Endothelial cell of umbilical vein (primary cell): ENCODE measurements around the gene MICALL1. TPM values are rescaled to one million over a fixed set of nuclear protein-coding genes. Genes with fewer than 3 reads are reported as not detected.

Experiments used
- BruUV-seq: library from RNA; stranded (reverse); fragments of 400-500 nt; replicated peaks from 2 replicates; lab custom pipeline; 2021; lab: Mats Ljungman, UMichigan
- CTCF ChIA-PET: fragments of 300-600, 350-600 bp; sonication (Branson Sonifier 250); formaldehyde crosslinking; loops from one replicate; lab custom pipeline; 2021; ENCODE audit warnings: antibody characterized with exemption, inconsistent platforms; lab: Charles Lee
- POLR2A ChIA-PET: fragments of 300-600, 350-600 bp; sonication (Branson Sonifier 250); formaldehyde crosslinking; loops from one replicate; lab custom pipeline; 2021; ENCODE audit warnings: antibody characterized with exemption, inconsistent platforms; lab: Charles Lee
- DNase-seq: peaks from one replicate; pipeline ENCODE4 v3.0.0-alpha.2; 2011; ENCODE audit warnings: low read depth, low spot score
- FAIRE-seq: peaks from 2 replicates; lab custom pipeline; 2011; peaks lifted over from hg19 to GRCh38; lab: Jason Lieb, UNC
- H2AFZ ChIP-seq: 2 replicates; pipeline ENCODE4 v1.6.0; 2012; ENCODE audit warnings: low read depth, low read length, control low read depth, inconsistent platforms
- H3K27ac ChIP-seq: 2 replicates; pipeline ENCODE4 v1.5.1; 2011; ENCODE audit warnings: low read depth, mild to moderate bottlenecking, control low read depth, low read length, moderate library complexity; ENCODE audit not compliant: insufficient read depth
- H3K27me3 ChIP-seq, 2 experiments: 2 replicates each; pipeline versions ENCODE4 v1.6.0 to v1.6.1; 2011; ENCODE audit warnings: low read length in 2 of 2, mixed read lengths in 1 of 2; ENCODE audit not compliant: control insufficient read depth in 2 of 2, insufficient read depth in 2 of 2
- H3K36me3 ChIP-seq, 2 experiments: 2 replicates in 1 of 2; 3 replicates in 1 of 2; pipeline ENCODE4 v1.5.1; 2011; ENCODE audit warnings: low read length in 2 of 2, mild to moderate bottlenecking in 1 of 2, moderate library complexity in 1 of 2; ENCODE audit not compliant: control insufficient read depth in 2 of 2, insufficient read depth in 2 of 2; ENCODE audit errors: extremely low read depth in 1 of 2
- H3K4me1 ChIP-seq: 3 replicates; pipeline ENCODE4 v1.5.1; 2011; ENCODE audit warnings: mild to moderate bottlenecking, low read length; ENCODE audit not compliant: control insufficient read depth, insufficient read depth; ENCODE audit errors: extremely low read depth
- H3K4me2 ChIP-seq: 2 replicates; pipeline ENCODE4 v1.6.1; 2011; ENCODE audit warnings: low read length, control low read depth, mixed read lengths; ENCODE audit not compliant: insufficient read depth
- H3K4me3 ChIP-seq, 3 experiments: fragments of 200-600 bp in 1 of 3; sonication (generic), shearing (Covaris generic) in 1 of 3; replicated peaks in 1 of 3; 2 replicates each; pipeline ENCODE4 v1.5.1; 2011 to 2016; ENCODE audit warnings: control low read depth in 3 of 3, low read length in 3 of 3, mild to moderate bottlenecking in 2 of 3, inconsistent platforms in 1 of 3, low read depth in 1 of 3, moderate library complexity in 1 of 3; ENCODE audit not compliant: insufficient read depth in 1 of 3
- H3K79me2 ChIP-seq: 2 replicates; pipeline ENCODE4 v1.6.0; 2012; ENCODE audit warnings: low read length, inconsistent platforms; ENCODE audit not compliant: control insufficient read depth, insufficient read depth
- H3K9ac ChIP-seq: replicated peaks from 2 replicates; pipeline ENCODE3; 2011; ENCODE audit warnings: low read length, control low read depth; ENCODE audit not compliant: insufficient read depth; ENCODE audit errors: extremely low read depth
- H3K9me1 ChIP-seq: replicated peaks from 3 replicates; pipeline ENCODE4 v1.6.0; 2011; ENCODE audit warnings: mild to moderate bottlenecking, low read length; ENCODE audit not compliant: control insufficient read depth, insufficient read depth; ENCODE audit errors: extremely low read depth
- H3K9me3 ChIP-seq: replicated peaks from 2 replicates; pipeline ENCODE4 v1.5.1; 2012; ENCODE audit warnings: low read length, inconsistent platforms; ENCODE audit not compliant: control insufficient read depth, insufficient read depth
- H4K20me1 ChIP-seq: replicated peaks from 2 replicates; pipeline ENCODE3; 2011; ENCODE audit warnings: mild to moderate bottlenecking, low read length; ENCODE audit not compliant: control insufficient read depth, insufficient read depth; ENCODE audit errors: extremely low read depth
- CTCF ChIP-seq, 2 donors: IDR thresholded peaks; 1 replicate in 1 of 2; 2 replicates in 1 of 2; pipeline ENCODE4 v1.5.1; 2011; ENCODE audit warnings: low read length in 2 of 2, mild to moderate bottlenecking in 2 of 2, moderate library complexity in 2 of 2, control low read depth in 1 of 2, inconsistent platforms in 1 of 2, low read depth in 1 of 2; ENCODE audit not compliant: insufficient read depth in 1 of 2; ENCODE audit errors: extremely low read depth in 1 of 2
- EZH2 ChIP-seq: IDR thresholded peaks from 2 replicates; pipeline ENCODE4 v1.6.1; 2012; ENCODE audit warnings: borderline replicate concordance, low read depth, mild to moderate bottlenecking, moderate library complexity, low read length, inconsistent platforms; ENCODE audit not compliant: severe bottlenecking
- FOS ChIP-seq: IDR thresholded peaks from 2 replicates; pipeline ENCODE4 v1.6.1; 2011; ENCODE audit warnings: mild to moderate bottlenecking, low read length, moderate library complexity, borderline replicate concordance; ENCODE audit not compliant: insufficient read depth
- GATA2 ChIP-seq: IDR thresholded peaks from 2 replicates; pipeline ENCODE4 v1.7.0; 2011; ENCODE audit warnings: low read depth, mild to moderate bottlenecking, moderate library complexity, mixed read lengths, low read length; ENCODE audit not compliant: insufficient read length, insufficient read depth
- JUN ChIP-seq: IDR thresholded peaks from 2 replicates; pipeline ENCODE4 v1.6.1; 2011; ENCODE audit warnings: borderline replicate concordance, low read depth; ENCODE audit not compliant: insufficient read length, insufficient read depth
- MYC ChIP-seq: IDR thresholded peaks from one replicate; pipeline ENCODE4 v1.6.1; 2011; ENCODE audit warnings: mild to moderate bottlenecking, low read depth, low read length
- POLR2A ChIP-seq: IDR thresholded peaks from 2 replicates; pipeline ENCODE4 v1.6.1; 2012; ENCODE audit warnings: low read depth, mild to moderate bottlenecking, control low read depth, low read length
- POLR2AphosphoS5 ChIP-seq: IDR thresholded peaks from 2 replicates; pipeline ENCODE4 v1.6.1; 2012; ENCODE audit warnings: low read depth, mild to moderate bottlenecking, control low read depth, low read length, moderate library complexity; ENCODE audit not compliant: insufficient read depth
- dilution Hi-C: fragments of 300-500 bp; cut with MboI; formaldehyde crosslinking; loops from one replicate; pipeline ENCODE4 v1.15.0; 2019; ENCODE audit warnings: low sequenced_read_pairs; ENCODE audit not compliant: extremely low pct_ligation_motif_present
- intact Hi-C: fragments of 100-400 bp; cut with micrococcal nuclease; formaldehyde crosslinking; loops from one replicate; pipeline ENCODE4 v1.10.0; 2022
- polyA plus RNA-seq, 4 experiments: library from polyadenylated mRNA; depleted of rRNA in 3 of 4; stranded (reverse) in 3 of 4; unstranded in 1 of 4; fragments of >200 nt; gene quantifications; 2 replicates each; pipeline versions ENCODE4 v1.2.1 to v1.2.3, GENCODE V29; 2011 to 2012; ENCODE audit warnings: missing spikeins in 1 of 4
- total RNA-seq: library from RNA; stranded (reverse); gene quantifications from 2 replicates; pipeline ENCODE4 v1.2.3, GENCODE V29; 2021
- TF ChIP-seq, protein P1 (sequence below): IDR thresholded peaks from 2 replicates; pipeline ENCODE4 v1.6.1; 2011; ENCODE audit not compliant: insufficient read depth, insufficient read length

The MICALL1 gene
- total and polyA plus RNA-seq, 2 donors (not counting 3 experiments of a cell fraction or from before 2014, with no cell fraction given): 23.9 to 66.9 TPM

DNA sequence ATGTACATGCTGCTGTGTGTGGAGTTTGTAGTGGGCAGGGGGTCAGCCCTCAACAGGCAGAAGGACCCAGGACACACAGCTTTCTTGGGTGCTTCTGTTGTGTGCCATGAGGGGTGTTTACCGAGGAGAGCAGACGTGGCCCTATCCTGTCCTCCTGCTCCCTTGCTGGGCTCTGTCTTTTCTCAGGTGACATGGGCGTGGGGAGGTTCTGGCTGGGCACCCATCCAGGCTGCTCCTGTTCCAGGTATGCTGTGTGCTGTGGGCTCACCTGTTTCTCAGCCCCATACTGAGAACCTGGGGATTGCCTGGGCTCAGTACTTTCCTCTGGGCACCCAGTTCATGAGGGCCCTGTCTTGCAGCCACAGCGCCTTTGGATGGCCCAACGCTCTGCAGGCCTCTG is 23.3 kb downstream of the MICALL1 start:
- Histone ChIP-seq H3K4me3 (no peak overlapping the region), H3K4me2 (no peak overlapping the region), H3K79me2 (no peaks in the 10 kb centered on the region), H3K4me1 (peaks cover 29% of the 10 kb centered on the region), H2AFZ (no peak overlapping the region), H3K9me1 (no peaks in the 10 kb centered on the region), H3K27ac (no peak overlapping the region), H4K20me1 (no peaks in the 10 kb centered on the region), H3K9ac (no peak overlapping the region), H3K36me3 (peaks cover 5 to 36% of the 10 kb centered on the region in 2 experiments), H3K9me3 (no peaks in the 10 kb centered on the region), H3K27me3 (no peaks in the 10 kb centered on the region)
- dilution Hi-C loops (no loop called here), intact Hi-C loops (no loop called here)
- ChIA-PET CTCF (interaction anchor here (1.9 to 2.2 kb wide), 2 partner anchors 42 to 66 kb away, joined by 4 to 5 read pairs; no protein-coding TSS in a partner anchor), POLR2A (no interaction called here)
- BruUV-seq: no TSS peak
- no peak for DNase-seq
- TF ChIP-seq MYC (no peak), EZH2 (no peak), FOS (no peak), POLR2A (no peak), CTCF (IDR thresholded peaks at IDR 0.05; ENCODE audit: extremely low read depth in 1 of 2, insufficient read depth in 1 of 2, low read depth in 1 of 2, low read length in 2 of 2) (no peak), JUN (no peak), POLR2AphosphoS5 (no peak), GATA2 (no peak)
- TF ChIP-seq, protein P1, sequence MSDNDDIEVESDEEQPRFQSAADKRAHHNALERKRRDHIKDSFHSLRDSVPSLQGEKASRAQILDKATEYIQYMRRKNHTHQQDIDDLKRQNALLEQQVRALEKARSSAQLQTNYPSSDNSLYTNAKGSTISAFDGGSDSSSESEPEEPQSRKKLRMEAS: no peak
- FAIRE-seq: no peak
